ENCODE data around the gene TBX4.

Gene TBX4

GRCh38 chr17:61419496-61420046 lies 32.7 kb upstream of the TBX4 start:
- H3K4me3 ChIP-seq (ENCODE audit: low read depth, low read length) = no peak overlapping the region
- no peak for DNase-seq (ENCODE audit: low read depth)
- TF ChIP-seq, protein P1, sequence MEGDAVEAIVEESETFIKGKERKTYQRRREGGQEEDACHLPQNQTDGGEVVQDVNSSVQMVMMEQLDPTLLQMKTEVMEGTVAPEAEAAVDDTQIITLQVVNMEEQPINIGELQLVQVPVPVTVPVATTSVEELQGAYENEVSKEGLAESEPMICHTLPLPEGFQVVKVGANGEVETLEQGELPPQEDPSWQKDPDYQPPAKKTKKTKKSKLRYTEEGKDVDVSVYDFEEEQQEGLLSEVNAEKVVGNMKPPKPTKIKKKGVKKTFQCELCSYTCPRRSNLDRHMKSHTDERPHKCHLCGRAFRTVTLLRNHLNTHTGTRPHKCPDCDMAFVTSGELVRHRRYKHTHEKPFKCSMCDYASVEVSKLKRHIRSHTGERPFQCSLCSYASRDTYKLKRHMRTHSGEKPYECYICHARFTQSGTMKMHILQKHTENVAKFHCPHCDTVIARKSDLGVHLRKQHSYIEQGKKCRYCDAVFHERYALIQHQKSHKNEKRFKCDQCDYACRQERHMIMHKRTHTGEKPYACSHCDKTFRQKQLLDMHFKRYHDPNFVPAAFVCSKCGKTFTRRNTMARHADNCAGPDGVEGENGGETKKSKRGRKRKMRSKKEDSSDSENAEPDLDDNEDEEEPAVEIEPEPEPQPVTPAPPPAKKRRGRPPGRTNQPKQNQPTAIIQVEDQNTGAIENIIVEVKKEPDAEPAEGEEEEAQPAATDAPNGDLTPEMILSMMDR (IDR thresholded peaks at IDR 0.05; ENCODE audit: insufficient read depth, low read depth, low read length, missing control alignments) = no peak

GRCh38 chr17:61420052-61420451 lies 32.2 kb upstream of the TBX4 start:
- H3K4me3 ChIP-seq (ENCODE audit: low read depth, low read length) = no peak overlapping the region
- TF ChIP-seq, protein P1 (IDR thresholded peaks at IDR 0.05; ENCODE audit: insufficient read depth, low read depth, low read length, missing control alignments) = no peak
- DNase-seq (ENCODE audit: low read depth) = no peak

DNA sequence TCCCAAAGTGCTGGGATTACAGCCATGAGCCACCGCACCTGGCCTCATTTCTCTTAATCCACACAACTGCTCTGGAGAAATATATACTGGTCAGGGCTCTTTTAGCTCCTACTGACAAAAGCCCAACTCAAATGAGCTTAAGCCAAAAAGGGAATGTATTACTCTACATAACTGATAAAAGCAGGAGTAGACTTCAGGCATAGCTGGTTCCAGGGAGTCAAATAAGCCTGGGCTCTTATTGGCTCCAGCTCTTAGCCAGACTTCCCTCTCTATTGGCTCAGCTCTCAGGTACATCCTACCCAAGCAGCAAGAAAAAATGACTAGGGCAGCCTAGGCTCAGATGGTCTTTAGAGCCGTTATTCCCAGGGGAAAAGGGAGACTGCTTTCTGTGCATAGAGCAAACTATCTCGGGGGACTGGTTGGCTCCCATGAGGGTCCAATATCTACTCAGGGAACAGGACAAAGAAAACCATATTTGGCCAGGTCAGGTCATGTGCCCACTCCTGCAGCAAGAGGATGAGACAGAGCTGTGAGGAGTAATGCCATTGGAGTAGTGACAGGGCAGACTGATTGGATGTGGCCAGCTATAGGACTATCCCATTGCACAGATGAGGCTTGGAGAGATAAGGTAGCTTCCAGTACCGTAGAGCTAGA lies 31.4 kb upstream of the TBX4 start:
- no peak for DNase-seq (ENCODE audit: low read depth)
- no peak overlapping the region for H3K4me3 ChIP-seq (ENCODE audit: low read depth, low read length)
- TF ChIP-seq, protein P1 (IDR thresholded peaks at IDR 0.05; ENCODE audit: insufficient read depth, low read depth, low read length, missing control alignments) = no peak

DNA sequence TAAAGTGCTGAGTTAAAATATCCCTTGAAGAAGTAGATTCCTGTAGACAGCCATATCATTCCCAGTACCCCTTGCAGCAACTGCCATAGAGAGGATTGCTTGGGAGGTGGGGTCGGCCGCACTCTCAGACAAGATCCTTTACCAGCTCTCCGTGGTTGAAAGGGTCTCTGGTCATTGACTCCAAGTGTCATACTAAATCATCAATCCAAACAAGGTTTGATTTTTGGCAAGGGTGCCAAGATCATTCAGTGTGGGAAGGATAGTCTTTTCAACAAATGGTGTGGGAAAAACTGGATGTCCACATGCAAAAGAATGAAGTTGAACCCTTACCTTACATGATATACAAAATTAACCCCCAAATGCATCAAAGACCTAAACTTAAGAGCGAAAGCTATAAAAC lies 30.8 kb upstream of the TBX4 start:
- no peak overlapping the region for H3K4me3 ChIP-seq (ENCODE audit: low read depth, low read length)
- DNase-seq (ENCODE audit: low read depth) = no peak
- TF ChIP-seq, protein P1 (IDR thresholded peaks at IDR 0.05; ENCODE audit: insufficient read depth, low read depth, low read length, missing control alignments) = no peak

- TF ChIP-seq, protein P1 (IDR thresholded peaks at IDR 0.05; ENCODE audit: insufficient read depth, low read depth, low read length, missing control alignments) = no peak
- DNase-seq (ENCODE audit: low read depth) = no peak
These were observed 30.0 kb upstream of the TBX4 start for GRCh38 chr17:61422116-61422799.

GRCh38 chr17:61422869-61423268 lies 29.4 kb upstream of the TBX4 start:
- DNase-seq (ENCODE audit: low read depth) = no peak
- H3K4me3 ChIP-seq (ENCODE audit: low read depth, low read length) = no peak overlapping the region
- TF ChIP-seq, protein P1 (IDR thresholded peaks at IDR 0.05; ENCODE audit: insufficient read depth, low read depth, low read length, missing control alignments) = no peak

More at GRCh38 chr17:61422116-61422799, 30.0 kb upstream of the TBX4 start:
- no peak overlapping the region for H3K4me3 ChIP-seq (ENCODE audit: low read depth, low read length)

Data from GM12865 (cell line).